OCI-LY1 (cell line): ENCODE results near the gene SLC35F3.

Source experiments
- CTCF ChIP-seq: fragments of 200-600 bp; sonication (generic), shearing (Covaris generic); IDR thresholded peaks from 2 replicates; pipeline ENCODE4 v1.5.1; 2017; ENCODE audit warnings: mild to moderate bottlenecking, antibody characterized with exemption, low read length, moderate library complexity, mixed read lengths
- EZH2 ChIP-seq: fragments of 200-600 bp; sonication (generic), shearing (Covaris generic); IDR thresholded peaks from 2 replicates; pipeline ENCODE4 v1.8.0; 2017; ENCODE audit warnings: borderline replicate concordance, mixed run types, mild to moderate bottlenecking, antibody characterized with exemption, low read length, moderate library complexity, mixed read lengths

GRCh38 chr1:234322979-234323378, 418.5 kb downstream of the SLC35F3 start:
- TF ChIP-seq CTCF = peak; percentile 76
- TF ChIP-seq EZH2 = no peak
